Mesendoderm (in vitro differentiated cells): Measurements from ENCODE around the gene VDR.
A peak's percentile ranks its signal among the peaks of the same experiment; 100 is the strongest.

Source experiments
- DNase-seq: peaks from one replicate; pipeline ENCODE4 v3.0.0; 2013
- H2AK5ac ChIP-seq: 2 replicates; pipeline ENCODE4 v1.6.1; 2013; ENCODE audit warnings: low read length, inconsistent platforms
- H2BK120ac ChIP-seq: 2 replicates; pipeline ENCODE4 v1.6.1; 2013; ENCODE audit warnings: low read depth, mild to moderate bottlenecking, low read length, moderate library complexity, mixed read lengths
- H2BK15ac ChIP-seq: replicated peaks from 2 replicates; pipeline ENCODE4 v1.6.1; 2013; ENCODE audit warnings: low read depth, mild to moderate bottlenecking, moderate library complexity
- H2BK5ac ChIP-seq: 2 replicates; pipeline ENCODE4 v1.6.1; 2013; ENCODE audit warnings: low read length, inconsistent platforms
- H3K18ac ChIP-seq: 2 replicates; pipeline ENCODE4 v1.6.1; 2013; ENCODE audit warnings: mild to moderate bottlenecking, low read length, mixed read lengths
- H3K23ac ChIP-seq: one replicate; pipeline ENCODE4 v1.6.1; 2013; ENCODE audit warnings: low read length
- H3K27ac ChIP-seq: 2 replicates; pipeline ENCODE4 v1.5.1; 2013; ENCODE audit warnings: low read depth, mild to moderate bottlenecking, inconsistent platforms, low read length, moderate library complexity
- H3K27me3 ChIP-seq: 2 replicates; pipeline ENCODE4 v1.6.1; 2013; ENCODE audit warnings: low read length, control low read depth, mild to moderate bottlenecking, inconsistent platforms; ENCODE audit not compliant: insufficient read depth, poor library complexity
- H3K36me3 ChIP-seq: 2 replicates; pipeline ENCODE4 v1.6.1; 2013; ENCODE audit warnings: low read length, inconsistent platforms; ENCODE audit not compliant: control insufficient read depth, insufficient read depth
- H3K4ac ChIP-seq: one replicate; pipeline ENCODE4 v1.6.1; 2013; ENCODE audit warnings: low read depth, mild to moderate bottlenecking, low read length, moderate library complexity
- H3K4me1 ChIP-seq: 2 replicates; pipeline ENCODE4 v1.6.1; 2013; ENCODE audit warnings: low read depth, low read length, inconsistent platforms; ENCODE audit not compliant: control insufficient read depth
- H3K4me2 ChIP-seq: 2 replicates; pipeline ENCODE4 v1.6.1; 2013; ENCODE audit warnings: low read length
- H3K4me3 ChIP-seq: 2 replicates; pipeline ENCODE4 v1.5.1; 2013; ENCODE audit warnings: mild to moderate bottlenecking, low read length
- H3K56ac ChIP-seq: one replicate; pipeline ENCODE4 v1.6.1; 2013; ENCODE audit warnings: low read length
- H3K79me1 ChIP-seq: 2 replicates; pipeline ENCODE4 v1.6.1; 2013; ENCODE audit warnings: low read length, inconsistent platforms
- H3K79me2 ChIP-seq: 2 replicates; pipeline ENCODE4 v1.6.1; 2013; ENCODE audit warnings: mild to moderate bottlenecking, low read length; ENCODE audit not compliant: control insufficient read depth, insufficient read depth
- H3K9ac ChIP-seq: 2 replicates; pipeline ENCODE4 v1.6.1; 2013; ENCODE audit warnings: low read length, inconsistent platforms
- H4K5ac ChIP-seq: one replicate; pipeline ENCODE4 v1.6.1; 2013; ENCODE audit warnings: low read length
- H4K8ac ChIP-seq: one replicate; pipeline ENCODE4 v1.6.1; 2013; ENCODE audit warnings: low read depth, mild to moderate bottlenecking, control low read depth, low read length, moderate library complexity
- WGBS: extraction: QIAGEN DNeasy Blood & Tissue Kit; methylation state at CpG from one replicate; pipeline ENCODE4 v1.1.7; 2013; ENCODE audit warnings: low lambda C conversion rate, missing lambda C conversion rate; ENCODE audit not compliant: insufficient coverage; ENCODE audit errors: extremely low coverage; 5-methylcytosine and 5-hydroxymethylcytosine counted together

VDR gene

GRCh38 chr12:47878293-47878917 lies 26.4 kb downstream of the VDR start:
- no peak overlapping the region for H3K27ac ChIP-seq
- H3K4ac ChIP-seq = no peak overlapping the region
- no peak overlapping the region for H4K5ac ChIP-seq
- no peak overlapping the region for H4K8ac ChIP-seq
- no peak overlapping the region for H2BK120ac ChIP-seq
- no peak for DNase-seq
- no peaks in the 10 kb centered on the region for H3K79me1 ChIP-seq
- no peak overlapping the region for H2BK5ac ChIP-seq
- H3K56ac ChIP-seq = no peak overlapping the region
- no peak overlapping the region for H3K4me3 ChIP-seq
- WGBS = no CpG with 5 or more reads among the region's 7 CpGs
- H2AK5ac ChIP-seq = no peak overlapping the region
- H3K36me3 ChIP-seq = no peaks in the 10 kb centered on the region
- H3K4me1 ChIP-seq = no peaks in the 10 kb centered on the region
- no peaks in the 10 kb centered on the region for H3K27me3 ChIP-seq
- no peak overlapping the region for H3K18ac ChIP-seq
- H3K79me2 ChIP-seq = no peaks in the 10 kb centered on the region
- no peak overlapping the region for H3K4me2 ChIP-seq
- no peak overlapping the region for H3K9ac ChIP-seq
- no peak overlapping the region for H3K23ac ChIP-seq
- H2BK15ac ChIP-seq = no peak overlapping the region

GRCh38 chr12:47877081-47877480 lies 27.7 kb downstream of the VDR start:
- H3K18ac ChIP-seq = no peak overlapping the region
- no peak overlapping the region for H4K8ac ChIP-seq
- no peak overlapping the region for H3K27ac ChIP-seq
- no peak overlapping the region for H2BK120ac ChIP-seq
- H3K36me3 ChIP-seq = no peaks in the 10 kb centered on the region
- H3K79me1 ChIP-seq = no peaks in the 10 kb centered on the region
- no peak overlapping the region for H3K23ac ChIP-seq
- no peak overlapping the region for H2BK15ac ChIP-seq
- no peak overlapping the region for H3K4me2 ChIP-seq
- DNase-seq = no peak
- no peak overlapping the region for H4K5ac ChIP-seq
- H3K4me1 ChIP-seq = no peaks in the 10 kb centered on the region
- no peak overlapping the region for H3K4me3 ChIP-seq
- H3K27me3 ChIP-seq = no peaks in the 10 kb centered on the region
- no peak overlapping the region for H3K9ac ChIP-seq
- H2BK5ac ChIP-seq = no peak overlapping the region
- no CpG with 5 or more reads among the region's 4 CpGs for WGBS
- H3K79me2 ChIP-seq = no peaks in the 10 kb centered on the region
- no peak overlapping the region for H2AK5ac ChIP-seq
- no peak overlapping the region for H3K56ac ChIP-seq
- H3K4ac ChIP-seq = no peak overlapping the region

DNA sequence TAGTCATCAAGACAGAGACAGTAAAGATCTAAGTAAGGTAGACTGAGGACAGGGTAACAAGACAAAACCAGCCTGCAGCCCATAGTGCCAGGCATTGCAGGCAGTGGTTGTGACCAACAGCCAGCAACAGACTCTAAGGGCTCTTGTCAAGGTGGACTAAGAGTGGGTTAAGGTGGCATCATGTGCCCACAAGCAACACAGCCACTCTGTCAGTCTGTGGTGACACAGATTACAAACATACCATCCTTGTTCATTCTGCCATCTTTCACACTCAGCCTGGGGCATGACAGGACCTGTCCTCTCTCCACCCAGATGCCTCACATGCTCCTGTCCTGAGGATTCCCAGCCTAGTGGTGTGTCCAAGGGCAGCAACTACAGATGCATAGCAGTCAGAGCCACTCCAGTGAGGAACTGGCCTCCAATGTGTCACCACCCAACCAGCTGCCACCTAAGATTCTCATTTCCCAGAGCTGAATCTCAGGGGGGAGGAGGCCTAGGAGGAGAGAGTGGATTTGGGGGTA lies 28.3 kb downstream of the VDR start:
- Histone ChIP-seq H3K4ac (no peak overlapping the region), H3K4me2 (no peak overlapping the region), H3K27me3 (no peaks in the 10 kb centered on the region), H3K18ac (no peak overlapping the region), H4K5ac (no peak overlapping the region), H3K23ac (no peak overlapping the region), H3K79me1 (no peaks in the 10 kb centered on the region), H3K56ac (no peak overlapping the region), H2BK120ac (no peak overlapping the region), H3K27ac (no peak overlapping the region), H4K8ac (no peak overlapping the region), H3K4me3 (no peak overlapping the region), H3K4me1 (no peaks in the 10 kb centered on the region), H3K9ac (no peak overlapping the region), H2BK5ac (no peak overlapping the region), H3K79me2 (no peaks in the 10 kb centered on the region), H2BK15ac (no peak overlapping the region), H2AK5ac (no peak overlapping the region), H3K36me3 (no peaks in the 10 kb centered on the region)
- DNase-seq = no peak

DNA sequence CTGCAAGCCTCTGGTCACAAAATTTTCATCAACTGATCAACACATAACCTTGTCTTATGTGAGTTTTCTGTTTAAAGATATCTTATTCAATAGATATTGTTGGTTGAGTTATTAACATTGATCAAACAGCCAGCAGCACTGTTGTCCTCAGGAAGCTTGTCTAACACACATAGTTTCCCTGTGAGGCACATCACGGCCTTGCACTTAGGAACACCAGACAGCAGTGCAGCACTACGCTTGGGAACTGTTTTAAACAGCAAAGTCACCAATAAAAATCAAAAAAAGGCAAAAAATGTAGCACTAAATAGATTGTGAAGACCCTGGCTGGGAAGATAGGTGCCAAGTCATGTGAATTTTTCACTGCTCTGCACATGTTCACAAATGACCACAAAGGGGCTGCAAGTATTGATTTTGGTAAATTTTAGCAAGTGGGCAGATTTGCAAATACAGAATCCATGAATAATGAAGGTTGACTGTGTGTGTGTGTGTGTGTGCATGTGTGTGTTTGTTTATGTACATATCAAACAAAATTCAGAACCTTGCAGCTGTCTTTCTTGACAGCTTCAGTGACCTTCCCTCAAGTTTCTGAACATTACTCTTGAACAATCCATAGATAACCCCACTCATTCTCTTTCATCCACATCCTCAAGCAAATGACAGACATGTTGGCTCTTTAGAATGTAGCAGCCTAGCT lies 28.9 kb downstream of the VDR start:
- H3K4ac ChIP-seq = no peak overlapping the region
- no peaks in the 10 kb centered on the region for H3K36me3 ChIP-seq
- no peaks in the 10 kb centered on the region for H3K79me2 ChIP-seq
- H3K4me3 ChIP-seq = no peak overlapping the region
- H2BK5ac ChIP-seq = no peak overlapping the region
- no peak overlapping the region for H4K5ac ChIP-seq
- H2BK120ac ChIP-seq = no peak overlapping the region
- H3K56ac ChIP-seq = no peak overlapping the region
- H4K8ac ChIP-seq = no peak overlapping the region
- H3K4me2 ChIP-seq = no peak overlapping the region
- H3K27ac ChIP-seq = no peak overlapping the region
- H3K79me1 ChIP-seq = no peaks in the 10 kb centered on the region
- H3K4me1 ChIP-seq = no peaks in the 10 kb centered on the region
- no peak overlapping the region for H3K9ac ChIP-seq
- H3K23ac ChIP-seq = no peak overlapping the region
- no peak overlapping the region for H2BK15ac ChIP-seq
- no peak for DNase-seq
- H2AK5ac ChIP-seq = no peak overlapping the region
- H3K18ac ChIP-seq = no peak overlapping the region
- no peaks in the 10 kb centered on the region for H3K27me3 ChIP-seq
- WGBS = no CpG with 5 or more reads among the region's 2 CpGs

- no peak for DNase-seq
- no peak overlapping the region for H3K4me3 ChIP-seq
- no peaks in the 10 kb centered on the region for H3K79me1 ChIP-seq
- H3K4me1 ChIP-seq = no peaks in the 10 kb centered on the region
- H3K18ac ChIP-seq = no peak overlapping the region
- WGBS = no CpG with 5 or more reads among the region's 5 CpGs
- H3K79me2 ChIP-seq = no peaks in the 10 kb centered on the region
- no peak overlapping the region for H3K27ac ChIP-seq
- H3K4me2 ChIP-seq = no peak overlapping the region
- no peak overlapping the region for H4K8ac ChIP-seq
- H2AK5ac ChIP-seq = no peak overlapping the region
- no peak overlapping the region for H3K9ac ChIP-seq
- no peak overlapping the region for H2BK120ac ChIP-seq
- H2BK15ac ChIP-seq = no peak overlapping the region
- no peak overlapping the region for H3K4ac ChIP-seq
- peak overlapping the region; percentile 60 for H3K23ac ChIP-seq
- no peak overlapping the region for H4K5ac ChIP-seq
- no peaks in the 10 kb centered on the region for H3K27me3 ChIP-seq
- no peak overlapping the region for H2BK5ac ChIP-seq
- H3K36me3 ChIP-seq = no peaks in the 10 kb centered on the region
- no peak overlapping the region for H3K56ac ChIP-seq
Observed at GRCh38 chr12:47874316-47874715, 30.5 kb downstream of the VDR start.
